Measurements from ENCODE around the gene GID8. TPM values are rescaled to one million over a fixed set of nuclear protein-coding genes. Genes with fewer than 3 reads are reported as not detected.

The GID8 gene
- total RNA-seq, 4 donors from 2014 or later, result 23.4 to 33.4 (median 29.7) TPM

DNA sequence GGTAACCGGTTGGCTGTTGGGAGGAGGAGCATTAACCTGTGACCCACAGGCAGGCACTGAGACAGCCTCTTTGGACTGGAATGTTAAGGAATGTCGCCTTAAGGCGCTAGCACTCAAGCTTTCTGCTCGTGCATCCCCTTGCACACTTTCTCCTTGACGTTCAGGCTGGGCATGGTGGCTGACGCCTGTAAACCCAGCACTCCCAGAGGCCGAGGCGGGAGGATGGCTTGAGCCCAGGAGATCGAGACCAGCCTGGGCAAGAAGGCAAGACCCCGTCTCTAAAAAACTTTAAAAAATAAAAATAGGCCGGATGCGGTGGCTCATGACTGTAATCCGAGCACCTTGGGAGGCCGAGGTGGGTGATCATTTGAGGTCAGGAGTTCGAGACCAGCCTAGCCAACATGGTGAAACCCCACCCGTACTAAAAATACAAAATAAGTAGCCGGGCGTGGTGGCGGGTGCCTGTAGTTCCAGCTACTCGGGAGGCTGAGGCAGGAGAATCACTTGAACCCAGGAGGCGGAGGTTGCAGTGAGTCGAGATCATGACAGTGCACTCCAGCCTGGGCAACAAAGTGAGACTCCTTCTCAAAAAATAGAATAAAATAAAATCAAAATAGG, 1.9 kb upstream of the GID8 start:
- DNase-seq (ENCODE audit: low spot score in 2 of 2), result no peak

DNA sequence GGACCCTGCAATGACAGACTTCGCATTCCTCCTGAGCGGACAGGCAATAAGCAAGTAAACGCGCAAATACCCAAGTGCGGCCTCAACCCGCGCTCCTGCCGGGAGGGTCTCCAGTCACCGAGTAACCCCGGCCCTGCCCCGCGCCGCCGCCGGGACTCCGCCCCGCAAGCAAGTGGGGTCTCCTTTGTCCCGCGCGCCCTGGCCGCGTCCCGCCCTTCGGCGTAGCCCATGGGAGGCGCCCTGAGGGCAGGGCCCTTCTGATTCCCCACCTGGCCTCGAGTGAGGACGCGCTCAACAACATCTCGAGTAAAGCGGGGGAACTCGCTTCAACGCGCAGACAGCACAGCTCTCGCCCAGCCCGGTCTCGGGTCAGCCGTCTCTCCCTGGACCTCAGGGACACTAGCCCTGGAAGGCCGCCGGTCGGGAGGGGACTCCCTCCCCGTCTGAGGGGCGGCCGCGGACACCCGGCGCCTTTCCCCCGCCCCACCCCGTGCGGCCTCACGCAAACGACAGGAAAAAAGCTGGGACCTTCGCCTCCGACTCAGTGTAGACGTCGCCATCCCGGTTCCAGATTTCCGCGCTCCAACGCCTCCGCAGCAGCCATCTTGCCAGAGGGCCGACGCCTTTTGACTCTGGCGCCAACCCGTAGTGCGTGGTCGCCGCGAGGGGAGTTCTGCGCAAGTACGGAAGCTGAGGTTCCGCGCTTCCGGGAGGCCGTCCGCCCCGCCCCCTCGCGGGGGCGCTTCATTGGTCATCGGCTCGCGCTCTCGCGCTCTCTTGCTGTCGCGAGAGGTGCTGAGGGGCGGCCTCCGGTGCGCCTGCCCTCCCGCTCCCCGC, 461 bp upstream of the GID8 start:
- TF ChIP-seq POLR2A (IDR thresholded peaks at IDR 0.05), result peak in 1 of 2 donors; percentile 73
- TF ChIP-seq EP300 (IDR thresholded peaks at IDR 0.05), result peak; percentile 97
- TF ChIP-seq, protein P1, sequence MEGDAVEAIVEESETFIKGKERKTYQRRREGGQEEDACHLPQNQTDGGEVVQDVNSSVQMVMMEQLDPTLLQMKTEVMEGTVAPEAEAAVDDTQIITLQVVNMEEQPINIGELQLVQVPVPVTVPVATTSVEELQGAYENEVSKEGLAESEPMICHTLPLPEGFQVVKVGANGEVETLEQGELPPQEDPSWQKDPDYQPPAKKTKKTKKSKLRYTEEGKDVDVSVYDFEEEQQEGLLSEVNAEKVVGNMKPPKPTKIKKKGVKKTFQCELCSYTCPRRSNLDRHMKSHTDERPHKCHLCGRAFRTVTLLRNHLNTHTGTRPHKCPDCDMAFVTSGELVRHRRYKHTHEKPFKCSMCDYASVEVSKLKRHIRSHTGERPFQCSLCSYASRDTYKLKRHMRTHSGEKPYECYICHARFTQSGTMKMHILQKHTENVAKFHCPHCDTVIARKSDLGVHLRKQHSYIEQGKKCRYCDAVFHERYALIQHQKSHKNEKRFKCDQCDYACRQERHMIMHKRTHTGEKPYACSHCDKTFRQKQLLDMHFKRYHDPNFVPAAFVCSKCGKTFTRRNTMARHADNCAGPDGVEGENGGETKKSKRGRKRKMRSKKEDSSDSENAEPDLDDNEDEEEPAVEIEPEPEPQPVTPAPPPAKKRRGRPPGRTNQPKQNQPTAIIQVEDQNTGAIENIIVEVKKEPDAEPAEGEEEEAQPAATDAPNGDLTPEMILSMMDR (IDR thresholded peaks at IDR 0.05), result peak in 1 of 5 experiments; percentile 40
- Histone ChIP-seq H3K9me3 (no peaks in the 10 kb centered on the region), H3K4me1 (peaks cover 0 to 73% (median 31%) of the 10 kb centered on the region in 4 donors), H3K27ac (peak overlapping the region; percentile 78 to 96 (median 88)), H3K27me3 (no peaks in the 10 kb centered on the region), H3K4me3 (peak overlapping the region; percentile 79 to 99 (median 82)), H3K36me3 (peaks cover 0 to 32% (median 0%) of the 10 kb centered on the region in 3 donors)
- peak; percentile 93 to 96 for DNase-seq (ENCODE audit: low spot score in 2 of 2)
- WGBS, 2 donors, result 0% methylated on average over 51 to 55 of the region's 92 CpGs

More for the DNA sequence above, 1.9 kb upstream of the GID8 start:
- H3K4me1 ChIP-seq, result peaks cover 0 to 64% (median 37%) of the 10 kb centered on the region in 4 donors
- peak overlapping the region; percentile 79 to 99 (median 82) for H3K4me3 ChIP-seq
- H3K9me3 ChIP-seq, result no peaks in the 10 kb centered on the region
- peak overlapping the region in 1 of 4 donors; percentile 3 for H3K27ac ChIP-seq
- H3K27me3 ChIP-seq, result no peaks in the 10 kb centered on the region
- peaks cover 0 to 19% (median 0%) of the 10 kb centered on the region in 3 donors for H3K36me3 ChIP-seq
- TF ChIP-seq EP300 (IDR thresholded peaks at IDR 0.05) (no peak), POLR2A (IDR thresholded peaks at IDR 0.05) (no peak)
- TF ChIP-seq, protein P1 (IDR thresholded peaks at IDR 0.05), result no peak
- 82 to 84% methylated on average over 22 of the region's 22 CpGs for WGBS, 2 donors

DNA sequence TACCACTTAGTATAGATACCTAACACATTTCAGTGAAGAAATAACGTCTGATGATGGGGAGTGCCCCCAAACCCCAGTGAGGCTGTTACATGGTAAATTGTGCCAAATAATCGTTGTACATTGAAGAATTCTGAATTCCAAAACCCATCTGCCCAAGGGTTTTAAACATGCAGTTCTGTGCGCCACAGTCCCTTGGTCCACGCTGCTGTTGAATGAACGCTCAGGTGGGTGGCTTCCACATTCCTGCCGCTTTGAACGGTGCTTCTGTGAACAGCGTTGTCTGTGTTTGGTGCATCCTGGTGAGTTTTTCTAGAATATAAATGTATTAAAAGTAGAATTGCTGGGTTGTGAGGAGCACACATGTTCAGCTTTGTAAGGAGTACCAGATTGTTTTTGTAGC, 2.9 kb downstream of the GID8 start:
- TF ChIP-seq POLR2A (IDR thresholded peaks at IDR 0.05) (no peak), EP300 (IDR thresholded peaks at IDR 0.05) (no peak)
- TF ChIP-seq, protein P1 (IDR thresholded peaks at IDR 0.05), result no peak
- peak overlapping the region in 1 of 4 donors; percentile 40 for H3K27ac ChIP-seq
- no peak for DNase-seq (ENCODE audit: low spot score in 2 of 2)

DNA sequence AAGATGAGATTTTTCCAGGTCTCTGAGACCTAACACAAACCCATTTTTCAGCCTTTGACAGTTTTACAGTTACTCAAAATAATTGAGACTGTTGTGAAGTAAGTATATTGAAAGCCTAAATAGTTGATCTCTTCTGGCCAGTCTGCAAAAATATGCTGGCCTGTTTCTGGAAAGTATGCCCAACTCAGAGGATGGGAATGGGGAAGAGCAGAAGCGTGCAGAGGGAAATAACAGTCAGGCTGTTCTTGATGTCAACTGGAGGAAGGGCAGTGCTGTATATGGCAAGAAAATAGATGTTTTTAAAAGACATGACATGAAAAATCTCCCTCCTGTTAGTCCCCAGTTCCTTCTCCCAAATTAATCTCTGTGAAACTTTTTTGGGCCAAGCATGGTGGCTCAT, 3.8 kb downstream of the GID8 start:
- Histone ChIP-seq H3K27ac (peak overlapping the region in 2 of 4 donors; percentile 34 to 40), H3K4me3 (no peak overlapping the region), H3K36me3 (peaks cover 5 to 54% (median 26%) of the 10 kb centered on the region in 3 donors), H3K9me3 (no peaks in the 10 kb centered on the region), H3K4me1 (peaks cover 0 to 41% (median 14%) of the 10 kb centered on the region in 4 donors), H3K27me3 (no peaks in the 10 kb centered on the region)
- no peak for DNase-seq (ENCODE audit: low spot score in 2 of 2)
- TF ChIP-seq EP300 (IDR thresholded peaks at IDR 0.05) (no peak), POLR2A (IDR thresholded peaks at IDR 0.05) (no peak)
- TF ChIP-seq, protein P1 (IDR thresholded peaks at IDR 0.05), result no peak
- 86 to 88% methylated on average over 1 of the region's 1 CpG for WGBS, 2 donors

More for the DNA sequence above, 2.9 kb downstream of the GID8 start:
- no peak overlapping the region for H3K4me3 ChIP-seq
- no peaks in the 10 kb centered on the region for H3K9me3 ChIP-seq
- peaks cover 5 to 45% (median 25%) of the 10 kb centered on the region in 3 donors for H3K36me3 ChIP-seq
- 78 to 82% methylated on average over 8 of the region's 8 CpGs for WGBS, 2 donors
- H3K4me1 ChIP-seq, result peaks cover 0 to 50% (median 23%) of the 10 kb centered on the region in 4 donors
- no peaks in the 10 kb centered on the region for H3K27me3 ChIP-seq
